GM13977 (cell line): ENCODE measurements around the gene MED15.

Source experiments
- DNase-seq: peaks from one replicate; pipeline ENCODE4 v3.0.0; 2012; ENCODE audit warnings: low spot score
- in situ Hi-C: fragments of 300-500 bp; cut with MboI; formaldehyde crosslinking; loops from one replicate; pipeline ENCODE4 v1.12.0; 2022; ENCODE audit warnings: low sequenced_read_pairs, low pct_unique_long_range_greater_than_20kb, mixed read lengths, inconsistent platforms; ENCODE audit not compliant: unreplicated experiment
- TF ChIP-seq, protein P1 (sequence below): IDR thresholded peaks from 2 replicates; pipeline ENCODE4 v1.5.1; 2012; ENCODE audit warnings: mild to moderate bottlenecking, control low read depth; ENCODE audit not compliant: insufficient read depth; ENCODE audit errors: extremely low read depth, missing control alignments

The MED15 gene

DNA sequence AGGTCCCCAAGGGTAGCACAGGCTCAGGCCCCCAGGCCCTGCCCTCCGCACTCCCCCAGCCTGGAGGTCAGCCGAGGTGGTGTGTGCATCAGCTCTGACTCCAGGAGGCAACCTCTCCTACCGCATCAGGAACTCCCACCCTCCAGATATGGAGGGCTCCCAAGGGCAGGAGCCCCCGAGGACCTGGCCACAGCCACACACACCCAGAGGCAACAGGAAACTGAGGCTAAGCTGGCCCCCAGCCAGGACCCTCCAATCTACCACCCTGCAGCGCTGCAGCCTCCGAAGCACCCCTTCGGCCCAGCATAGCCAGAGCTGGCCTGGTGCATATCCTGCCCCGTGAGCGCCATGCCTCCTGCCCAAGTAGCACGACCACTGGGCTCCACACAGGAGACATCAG, 104.0 kb downstream of the MED15 start:
- in situ Hi-C loops = no loop called here
- no peak for DNase-seq
- TF ChIP-seq, protein P1, sequence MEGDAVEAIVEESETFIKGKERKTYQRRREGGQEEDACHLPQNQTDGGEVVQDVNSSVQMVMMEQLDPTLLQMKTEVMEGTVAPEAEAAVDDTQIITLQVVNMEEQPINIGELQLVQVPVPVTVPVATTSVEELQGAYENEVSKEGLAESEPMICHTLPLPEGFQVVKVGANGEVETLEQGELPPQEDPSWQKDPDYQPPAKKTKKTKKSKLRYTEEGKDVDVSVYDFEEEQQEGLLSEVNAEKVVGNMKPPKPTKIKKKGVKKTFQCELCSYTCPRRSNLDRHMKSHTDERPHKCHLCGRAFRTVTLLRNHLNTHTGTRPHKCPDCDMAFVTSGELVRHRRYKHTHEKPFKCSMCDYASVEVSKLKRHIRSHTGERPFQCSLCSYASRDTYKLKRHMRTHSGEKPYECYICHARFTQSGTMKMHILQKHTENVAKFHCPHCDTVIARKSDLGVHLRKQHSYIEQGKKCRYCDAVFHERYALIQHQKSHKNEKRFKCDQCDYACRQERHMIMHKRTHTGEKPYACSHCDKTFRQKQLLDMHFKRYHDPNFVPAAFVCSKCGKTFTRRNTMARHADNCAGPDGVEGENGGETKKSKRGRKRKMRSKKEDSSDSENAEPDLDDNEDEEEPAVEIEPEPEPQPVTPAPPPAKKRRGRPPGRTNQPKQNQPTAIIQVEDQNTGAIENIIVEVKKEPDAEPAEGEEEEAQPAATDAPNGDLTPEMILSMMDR = no peak

DNA sequence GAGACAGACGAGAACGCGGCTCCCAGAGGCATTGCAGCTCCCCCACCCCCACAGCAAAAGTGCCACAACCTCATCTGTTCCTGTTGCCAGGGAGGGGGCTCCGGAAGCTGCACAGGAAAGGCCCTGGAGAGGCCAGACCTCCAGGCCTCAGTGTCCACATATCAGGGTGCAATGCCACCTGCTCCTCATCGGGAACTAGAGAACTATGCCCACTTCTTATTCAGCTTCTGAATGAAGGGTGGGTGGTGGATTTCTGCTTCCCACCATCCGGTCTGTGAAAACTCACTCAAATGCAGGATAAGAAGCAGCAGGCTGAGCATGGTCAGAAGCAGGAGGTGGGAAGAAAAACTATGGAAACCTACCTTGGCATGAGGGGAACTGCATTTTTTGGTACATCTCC, 105.9 kb downstream of the MED15 start:
- in situ Hi-C loops = no loop called here
- no peak for DNase-seq
- TF ChIP-seq, protein P1 = no peak

DNA sequence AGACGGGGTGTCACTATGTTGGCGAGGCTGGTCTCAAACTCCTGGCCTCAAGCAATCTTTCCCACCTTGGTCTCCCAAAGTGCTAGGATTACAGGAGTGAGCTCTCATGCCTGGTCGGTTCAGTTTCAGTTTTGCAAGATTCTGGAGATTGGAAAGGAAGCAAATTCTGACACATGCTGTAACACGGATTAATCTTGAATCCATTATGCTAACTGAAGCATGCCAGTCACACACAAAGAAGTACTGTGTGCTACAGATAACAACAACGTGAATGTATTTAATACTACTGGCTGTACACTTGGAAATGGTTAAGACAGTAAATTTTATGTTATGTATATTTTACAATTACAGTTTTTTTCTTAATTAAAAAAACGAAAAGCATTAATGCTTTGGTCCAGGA, 107.6 kb downstream of the MED15 start:
- TF ChIP-seq, protein P1 = no peak
- in situ Hi-C loops = no loop called here
- DNase-seq = no peak

DNA sequence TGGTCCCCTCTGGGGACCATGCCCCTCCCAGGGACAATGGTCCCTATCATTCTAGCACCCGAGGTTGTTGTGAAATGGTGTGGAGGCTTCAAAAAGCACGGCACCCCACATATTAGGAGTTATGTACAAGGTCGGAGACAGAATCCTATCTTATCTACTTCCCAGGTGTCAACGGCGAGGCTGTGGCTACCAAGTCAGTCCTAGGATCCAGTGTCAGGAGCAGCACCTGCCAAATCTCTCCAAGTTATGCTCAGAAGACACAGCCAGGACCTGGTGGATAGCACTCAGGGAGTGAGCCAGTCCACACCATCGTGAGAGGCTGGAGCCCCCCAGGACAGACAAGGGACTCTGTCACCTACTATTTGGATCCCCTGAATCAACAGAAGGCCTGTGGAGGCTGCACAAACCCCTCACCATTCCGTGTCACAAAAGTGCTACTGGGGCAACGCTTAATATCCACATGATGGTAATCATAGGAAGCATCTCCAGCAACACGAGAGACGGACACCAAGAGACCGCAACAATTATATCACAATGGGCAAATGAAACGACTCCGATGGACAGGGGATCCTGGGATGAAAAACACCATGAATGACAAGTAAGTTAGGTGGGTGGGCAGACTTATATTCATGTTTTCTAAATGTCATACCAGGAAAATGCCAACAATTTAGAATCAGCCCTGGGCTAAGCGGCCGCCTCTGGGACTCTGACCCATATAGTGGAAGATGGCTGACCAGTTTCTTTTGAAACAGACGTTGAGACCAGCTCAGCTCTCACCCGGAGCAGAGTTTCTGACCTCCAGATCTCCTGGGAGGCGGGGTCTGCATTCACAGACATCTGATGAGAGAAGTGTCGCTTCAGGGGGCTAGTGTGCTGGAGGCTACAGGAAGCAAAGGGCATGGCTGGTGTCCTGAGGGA, 108.4 kb downstream of the MED15 start:
- no peak for DNase-seq
- in situ Hi-C loops = no loop called here
- TF ChIP-seq, protein P1 = no peak

DNA sequence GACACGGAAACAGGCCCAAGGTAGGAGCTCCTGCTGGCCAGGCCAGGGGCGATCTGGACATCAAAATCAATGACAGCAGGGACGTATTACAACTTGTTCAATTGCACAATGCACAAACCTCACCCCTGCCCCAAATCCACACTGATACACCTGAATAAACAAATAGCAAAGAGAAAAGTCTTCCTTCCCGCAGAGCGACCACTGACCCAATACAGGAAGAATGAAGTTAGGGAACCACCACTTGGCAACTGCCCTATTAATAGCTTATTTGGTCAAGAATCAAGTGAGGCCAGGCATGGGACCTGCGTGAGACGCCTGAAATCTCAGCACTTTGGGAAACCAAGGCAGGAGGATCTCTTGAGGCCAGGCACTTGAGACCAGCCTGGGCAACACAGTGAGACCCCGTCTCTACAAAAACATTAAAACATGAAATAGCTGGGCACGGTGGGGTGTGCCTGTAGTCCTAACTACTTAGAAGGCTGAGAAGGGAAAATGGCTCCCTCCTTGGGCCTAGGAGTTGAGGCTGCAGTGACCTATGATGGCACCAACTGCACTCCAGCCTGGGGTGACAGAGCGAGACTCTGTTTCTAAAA, 109.1 kb downstream of the MED15 start:
- DNase-seq = no peak
- in situ Hi-C loops = no loop called here
- TF ChIP-seq, protein P1 = no peak

DNA sequence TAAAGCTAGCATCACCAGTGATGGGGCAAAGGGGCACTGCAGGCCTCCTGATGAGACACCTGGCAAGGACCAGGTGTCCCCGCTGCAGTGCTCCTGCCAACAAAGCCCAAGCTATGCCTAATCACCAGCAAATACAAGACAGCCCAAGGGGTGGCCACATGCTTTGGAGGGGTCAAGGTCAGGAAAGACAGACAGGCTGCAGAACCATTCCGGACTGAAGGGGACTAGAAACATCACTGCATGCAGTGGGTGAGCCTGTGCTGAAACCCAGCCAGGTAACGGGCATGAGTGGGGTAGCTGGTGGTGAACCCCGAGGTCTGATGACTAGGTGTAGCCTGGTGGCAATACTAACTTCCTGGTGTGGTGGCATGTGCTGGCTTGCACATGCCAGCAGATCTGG, 111.1 kb downstream of the MED15 start:
- DNase-seq = no peak
- in situ Hi-C loops = no loop called here
- TF ChIP-seq, protein P1 = no peak
